Natural killer cell (primary cell): Measurements from ENCODE around the gene ROR1. TPM values are rescaled to one million over a fixed set of nuclear protein-coding genes. Genes with fewer than 3 reads are reported as not detected.

ENCODE experiments used
- ATAC-seq, 3 donors: fragments of 150-1000 bp in 2 of 3; fragments of 200-7000 bp in 1 of 3; cut with Tn5 transposase; 1 replicate in 1 of 3; 2 replicates in 2 of 3; pipeline ENCODE4 v1.10.0; 2021; ENCODE audit warnings: mild to moderate bottlenecking in 2 of 3, moderate library complexity in 2 of 3
- DNase-seq, 2 donors: peaks; one replicate each; pipeline versions ENCODE4 v3.0.0 to v3.0.0-alpha.2; 2013 to 2021; ENCODE audit warnings: mixed read lengths in 1 of 2
- H3K27ac ChIP-seq: one replicate; pipeline ENCODE4 v1.5.1; 2013; ENCODE audit warnings: mild to moderate bottlenecking, low read length
- H3K27me3 ChIP-seq: one replicate; pipeline ENCODE4 v1.6.1; 2013; ENCODE audit warnings: low read length; ENCODE audit not compliant: control insufficient read depth, insufficient read depth
- H3K36me3 ChIP-seq: one replicate; pipeline ENCODE4 v1.6.1; 2013; ENCODE audit warnings: low read length; ENCODE audit not compliant: control insufficient read depth, insufficient read depth
- H3K4me1 ChIP-seq: one replicate; pipeline ENCODE4 v1.6.1; 2013; ENCODE audit warnings: low read length; ENCODE audit not compliant: control insufficient read depth, insufficient read depth
- H3K4me3 ChIP-seq: one replicate; pipeline ENCODE4 v1.5.1; 2013; ENCODE audit warnings: low read length
- H3K9me3 ChIP-seq: one replicate; pipeline ENCODE4 v1.6.1; 2013; ENCODE audit warnings: low read length; ENCODE audit not compliant: control insufficient read depth, insufficient read depth
- H3K27ac Mint-ChIP-seq, 2 donors: one replicate each; pipeline ENCODE4 v1.8.0; 2022; ENCODE audit warnings: mild to moderate bottlenecking in 2 of 2, mixed read lengths in 2 of 2, moderate library complexity in 1 of 2
- H3K27me3 Mint-ChIP-seq, 2 donors: one replicate each; pipeline ENCODE4 v1.8.0; 2022; ENCODE audit warnings: low read depth in 2 of 2, mixed read lengths in 2 of 2
- H3K36me3 Mint-ChIP-seq: one replicate; pipeline ENCODE4 v1.8.0; 2022; ENCODE audit warnings: mixed read lengths
- H3K4me1 Mint-ChIP-seq, 2 donors: one replicate each; pipeline ENCODE4 v1.8.0; 2022; ENCODE audit warnings: mixed read lengths in 2 of 2
- H3K4me3 Mint-ChIP-seq: one replicate; pipeline ENCODE4 v1.8.0; 2022; ENCODE audit warnings: mild to moderate bottlenecking, moderate library complexity, mixed read lengths
- H3K9me3 Mint-ChIP-seq, 2 donors: one replicate each; pipeline ENCODE4 v1.8.0; 2022; ENCODE audit warnings: mixed read lengths in 2 of 2
- CTCF ChIP-seq: fragments of 200-600 bp; IDR thresholded peaks from one replicate; pipeline ENCODE4 v1.8.0; 2022; ENCODE audit warnings: antibody characterized with exemption
- WGBS: methylation state at CpG from one replicate; pipeline ENCODE4 v1.1.7; 2013; ENCODE audit warnings: missing lambda C conversion rate; ENCODE audit not compliant: insufficient coverage; 5-methylcytosine and 5-hydroxymethylcytosine counted together
- intact Hi-C: fragments of 100-400 bp; cut with micrococcal nuclease; formaldehyde crosslinking; loops from one replicate; pipeline ENCODE4 v1.14.2; 2022
- total RNA-seq, 4 donors: library from RNA; stranded (reverse); fragments of 120-200 nt in 1 of 4; gene quantifications; one replicate each; pipeline versions ENCODE4 v1.2.3 to v1.2.4, GENCODE V29; 2013 to 2022

The ROR1 gene
- total RNA-seq, 3 donors from 2014 or later (not counting 1 experiment from before 2014, with no cell fraction given) = 0.05 to 0.35 (median 0.27) TPM

GRCh38 chr1:63888984-63889383 lies 115.2 kb downstream of the ROR1 start:
- Mint-ChIP-seq H3K9me3 (no peaks in the 10 kb centered on the region), H3K27ac (no peak overlapping the region), H3K27me3 (peaks cover 8 to 34% of the 10 kb centered on the region in 2 donors), H3K36me3 (no peaks in the 10 kb centered on the region), H3K4me1 (peaks cover 19 to 29% of the 10 kb centered on the region in 2 donors), H3K4me3 (no peak overlapping the region)
- Histone ChIP-seq H3K36me3 (no peaks in the 10 kb centered on the region), H3K4me3 (no peak overlapping the region), H3K27me3 (no peaks in the 10 kb centered on the region), H3K27ac (no peak overlapping the region), H3K4me1 (peaks cover 13% of the 10 kb centered on the region), H3K9me3 (no peaks in the 10 kb centered on the region)
- no peak for ATAC-seq
- DNase-seq = no peak
- intact Hi-C loops = no loop called here
- WGBS = 86% methylated on average over 1 of the region's 1 CpG
- no peak for TF ChIP-seq CTCF

- Histone ChIP-seq H3K9me3 (no peaks in the 10 kb centered on the region), H3K27ac (no peak overlapping the region), H3K27me3 (no peaks in the 10 kb centered on the region), H3K4me3 (no peak overlapping the region), H3K36me3 (no peaks in the 10 kb centered on the region), H3K4me1 (peaks cover 13% of the 10 kb centered on the region)
- peak overlapping the region in 1 of 2 donors; percentile 39 for H3K27ac Mint-ChIP-seq
- no peaks in the 10 kb centered on the region for H3K36me3 Mint-ChIP-seq
- intact Hi-C loops = loop anchor here (5.0 to 10.0 kb wide), 2 partner anchors 296 to 523 kb away; partner anchors contain the start of genes ALG6 and PGM1
- TF ChIP-seq CTCF = no peak
- ATAC-seq = no peak
- no peaks in the 10 kb centered on the region for H3K9me3 Mint-ChIP-seq
- no peak for DNase-seq
- H3K27me3 Mint-ChIP-seq = peaks cover 8 to 37% of the 10 kb centered on the region in 2 donors
- H3K4me3 Mint-ChIP-seq = no peak overlapping the region
- peaks cover 19 to 29% of the 10 kb centered on the region in 2 donors for H3K4me1 Mint-ChIP-seq
Measured at GRCh38 chr1:63890468-63890867, 116.7 kb downstream of the ROR1 start.

GRCh38 chr1:63891060-63891690 lies 117.4 kb downstream of the ROR1 start:
- peaks cover 12 to 44% of the 10 kb centered on the region in 2 donors for H3K27me3 Mint-ChIP-seq
- no peak overlapping the region for H3K27ac ChIP-seq
- H3K4me1 Mint-ChIP-seq = peaks cover 19 to 29% of the 10 kb centered on the region in 2 donors
- WGBS = 92% methylated on average over 4 of the region's 4 CpGs
- ATAC-seq (no peak), DNase-seq (no peak)
- no peak overlapping the region for H3K4me3 ChIP-seq
- H3K4me3 Mint-ChIP-seq = no peak overlapping the region
- intact Hi-C loops = loop anchor here (5.0 to 10.0 kb wide), 2 partner anchors 296 to 524 kb away; partner anchors contain the start of genes ALG6 and PGM1
- H3K9me3 Mint-ChIP-seq = no peaks in the 10 kb centered on the region
- no peaks in the 10 kb centered on the region for H3K36me3 ChIP-seq
- H3K27me3 ChIP-seq = no peaks in the 10 kb centered on the region
- H3K9me3 ChIP-seq = no peaks in the 10 kb centered on the region
- no peaks in the 10 kb centered on the region for H3K36me3 Mint-ChIP-seq
- H3K27ac Mint-ChIP-seq = peak overlapping the region in 1 of 2 donors; percentile 54
- peaks cover 13% of the 10 kb centered on the region for H3K4me1 ChIP-seq
- TF ChIP-seq CTCF = no peak
